Neuronal stem cell (in vitro differentiated cells): Measurements from ENCODE around the gene CD247.

ENCODE experiments used
- DNase-seq: peaks from one replicate; pipeline ENCODE4 v3.0.0-alpha.2; 2013; ENCODE audit warnings: low spot score
- H2AFZ ChIP-seq: one replicate; pipeline ENCODE4 v1.6.1; 2013; ENCODE audit warnings: mild to moderate bottlenecking, low read length, inconsistent platforms
- H2AK5ac ChIP-seq: 2 replicates; pipeline ENCODE4 v1.6.1; 2013; ENCODE audit warnings: low read depth, mild to moderate bottlenecking, inconsistent platforms, low read length, moderate library complexity, mixed read lengths
- H2BK120ac ChIP-seq: 2 replicates; pipeline ENCODE4 v1.6.1; 2013; ENCODE audit warnings: low read depth, mild to moderate bottlenecking, inconsistent platforms, low read length, moderate library complexity, mixed read lengths
- H2BK12ac ChIP-seq: one replicate; pipeline ENCODE4 v1.6.1; 2013; ENCODE audit warnings: low read length, inconsistent platforms
- H2BK15ac ChIP-seq: 2 replicates; pipeline ENCODE4 v1.6.1; 2013; ENCODE audit warnings: mild to moderate bottlenecking, low read length, inconsistent platforms, mixed read lengths
- H2BK5ac ChIP-seq: one replicate; pipeline ENCODE4 v1.6.1; 2013; ENCODE audit warnings: inconsistent platforms, mild to moderate bottlenecking, low read length, moderate library complexity
- H3K14ac ChIP-seq: one replicate; pipeline ENCODE4 v1.6.1; 2013; ENCODE audit warnings: low read length, inconsistent platforms
- H3K18ac ChIP-seq: 2 replicates; pipeline ENCODE4 v1.6.1; 2013; ENCODE audit warnings: low read length, inconsistent platforms
- H3K23ac ChIP-seq: 2 replicates; pipeline ENCODE4 v1.6.1; 2013; ENCODE audit warnings: low read depth, mild to moderate bottlenecking, mixed read lengths, low read length, inconsistent platforms; ENCODE audit not compliant: poor library complexity
- H3K27ac ChIP-seq: replicated peaks from 3 replicates; pipeline ENCODE4 v1.5.1; 2013; ENCODE audit warnings: low read length, inconsistent platforms
- H3K27me3 ChIP-seq, 3 experiments: 2 replicates each; pipeline ENCODE4 v1.6.1; 2013; ENCODE audit warnings: low read length in 3 of 3, mild to moderate bottlenecking in 2 of 3, inconsistent platforms in 1 of 3, low read depth in 1 of 3, mixed read lengths in 1 of 3, moderate library complexity in 1 of 3; ENCODE audit not compliant: control insufficient read depth in 3 of 3, insufficient read depth in 3 of 3
- H3K36me3 ChIP-seq, 2 donors: replicated peaks in 1 of 2; 2 replicates each; pipeline ENCODE4 v1.6.1; 2013; ENCODE audit warnings: low read length in 2 of 2; ENCODE audit not compliant: control insufficient read depth in 2 of 2, insufficient read depth in 2 of 2
- H3K4ac ChIP-seq: 2 replicates; pipeline ENCODE4 v1.6.1; 2013; ENCODE audit warnings: inconsistent platforms, mild to moderate bottlenecking, low read length, moderate library complexity
- H3K4me1 ChIP-seq, 2 donors: 1 replicate in 1 of 2; 2 replicates in 1 of 2; pipeline ENCODE4 v1.6.1; 2013; ENCODE audit warnings: low read length in 2 of 2, low read depth in 1 of 2; ENCODE audit not compliant: control insufficient read depth in 2 of 2, insufficient read depth in 1 of 2
- H3K4me2 ChIP-seq: one replicate; pipeline ENCODE4 v1.6.1; 2013; ENCODE audit warnings: mild to moderate bottlenecking, low read length, inconsistent platforms; ENCODE audit not compliant: insufficient read depth, poor library complexity, severe bottlenecking
- H3K4me3 ChIP-seq, 2 donors: 2 replicates each; pipeline ENCODE4 v1.5.1; 2013; ENCODE audit warnings: low read length in 2 of 2, mild to moderate bottlenecking in 2 of 2, inconsistent platforms in 1 of 2, moderate library complexity in 1 of 2
- H3K79me1 ChIP-seq: one replicate; pipeline ENCODE4 v1.6.1; 2013; ENCODE audit warnings: low read depth, mild to moderate bottlenecking, inconsistent platforms, low read length, moderate library complexity
- H3K9ac ChIP-seq: one replicate; pipeline ENCODE4 v1.6.1; 2013; ENCODE audit warnings: mild to moderate bottlenecking, low read depth, low read length, inconsistent platforms; ENCODE audit not compliant: poor library complexity
- H3K9me3 ChIP-seq, 2 donors: replicated peaks in 1 of 2; 2 replicates each; pipeline versions ENCODE3 to v1.6.1; 2013; ENCODE audit warnings: low read length in 2 of 2, mild to moderate bottlenecking in 2 of 2, inconsistent platforms in 1 of 2, low read depth in 1 of 2, mixed read lengths in 1 of 2, moderate library complexity in 1 of 2; ENCODE audit not compliant: control insufficient read depth in 2 of 2, insufficient read depth in 1 of 2
- H4K8ac ChIP-seq: one replicate; pipeline ENCODE4 v1.6.1; 2013; ENCODE audit warnings: low read depth, mild to moderate bottlenecking, inconsistent platforms, low read length, moderate library complexity
- H4K91ac ChIP-seq: one replicate; pipeline ENCODE4 v1.6.1; 2013; ENCODE audit warnings: low read length, low read depth, mild to moderate bottlenecking, inconsistent platforms; ENCODE audit not compliant: poor library complexity
- WGBS, 2 donors: extraction: QIAGEN DNeasy Blood & Tissue Kit; methylation state at CpG; one replicate each; pipeline ENCODE4 v1.1.7; 2013; ENCODE audit warnings: missing lambda C conversion rate in 2 of 2, mixed read lengths in 1 of 2; ENCODE audit not compliant: insufficient read length in 2 of 2, insufficient replicate concordance in 1 of 2; ENCODE audit errors: extremely low coverage in 2 of 2; 5-methylcytosine and 5-hydroxymethylcytosine counted together

The CD247 gene

GRCh38 chr1:167528057-167528728, 9.9 kb upstream of the CD247 start:
- Histone ChIP-seq H3K14ac (no peak overlapping the region), H3K27me3 (no peaks in the 10 kb centered on the region), H2BK5ac (no peak overlapping the region)

GRCh38 chr1:167526667-167527383, 8.5 kb upstream of the CD247 start:
- WGBS, 2 donors = no CpG with 5 or more reads among the region's 8 CpGs
- H2BK12ac ChIP-seq = no peak overlapping the region
- no peaks in the 10 kb centered on the region for H3K79me1 ChIP-seq
- H2AK5ac ChIP-seq = no peak overlapping the region
- peaks cover 2 to 8% of the 10 kb centered on the region in 2 donors for H3K4me1 ChIP-seq
- H3K4me2 ChIP-seq = no peak overlapping the region
- peak overlapping the region; percentile 3 for H3K18ac ChIP-seq
- peaks cover 0 to 9% of the 10 kb centered on the region in 2 donors for H3K9me3 ChIP-seq
- no peak overlapping the region for H3K23ac ChIP-seq
- H3K27me3 ChIP-seq = no peaks in the 10 kb centered on the region
- H2BK5ac ChIP-seq = no peak overlapping the region
- no peak overlapping the region for H3K27ac ChIP-seq
- peak overlapping the region; percentile 69 for H2AFZ ChIP-seq
- H3K9ac ChIP-seq = no peak overlapping the region
- no peak overlapping the region for H2BK15ac ChIP-seq
- H3K14ac ChIP-seq = no peak overlapping the region
- no peak overlapping the region for H3K4me3 ChIP-seq
- H2BK120ac ChIP-seq = no peak overlapping the region
- no peak overlapping the region for H3K4ac ChIP-seq
- no peaks in the 10 kb centered on the region for H3K36me3 ChIP-seq
- no peak overlapping the region for H4K8ac ChIP-seq
- no peak for DNase-seq
- no peak overlapping the region for H4K91ac ChIP-seq

More at GRCh38 chr1:167528057-167528728, 9.9 kb upstream of the CD247 start:
- Histone ChIP-seq H3K9ac (no peak overlapping the region), H3K4ac (no peak overlapping the region), H4K8ac (no peak overlapping the region), H2AK5ac (no peak overlapping the region), H4K91ac (no peak overlapping the region), H2BK12ac (no peak overlapping the region), H3K4me2 (no peak overlapping the region), H3K18ac (no peak overlapping the region), H2BK15ac (no peak overlapping the region), H3K36me3 (no peaks in the 10 kb centered on the region), H3K27ac (no peak overlapping the region), H3K4me1 (peaks cover 2 to 11% of the 10 kb centered on the region in 2 donors), H3K23ac (no peak overlapping the region), H3K79me1 (no peaks in the 10 kb centered on the region), H3K9me3 (peaks cover 0 to 4% of the 10 kb centered on the region in 2 donors), H3K4me3 (no peak overlapping the region), H2BK120ac (no peak overlapping the region), H2AFZ (no peak overlapping the region)
- DNase-seq = no peak
- WGBS, 2 donors = no CpG with 5 or more reads among the region's 3 CpGs

GRCh38 chr1:167524651-167525050, 6.3 kb upstream of the CD247 start:
- Histone ChIP-seq H3K9me3 (peaks cover 0 to 9% of the 10 kb centered on the region in 2 donors), H2BK120ac (no peak overlapping the region), H2BK5ac (no peak overlapping the region), H3K36me3 (no peaks in the 10 kb centered on the region), H3K27ac (no peak overlapping the region), H3K4me3 (no peak overlapping the region), H3K27me3 (no peaks in the 10 kb centered on the region), H3K79me1 (no peaks in the 10 kb centered on the region), H3K18ac (no peak overlapping the region), H3K4me2 (no peak overlapping the region), H3K4me1 (peaks cover 2 to 8% of the 10 kb centered on the region in 2 donors), H2AK5ac (no peak overlapping the region), H4K8ac (no peak overlapping the region), H3K9ac (no peak overlapping the region), H3K4ac (no peak overlapping the region), H4K91ac (no peak overlapping the region), H2BK12ac (no peak overlapping the region), H3K14ac (no peak overlapping the region), H2BK15ac (no peak overlapping the region), H3K23ac (no peak overlapping the region), H2AFZ (no peak overlapping the region)
- whole genome bisulfite sequencing, 2 donors = no CpG with 5 or more reads among the region's 9 CpGs
- DNase-seq = no peak

GRCh38 chr1:167522246-167522645, 3.9 kb upstream of the CD247 start:
- Histone ChIP-seq H4K8ac (no peak overlapping the region), H3K14ac (no peak overlapping the region), H3K36me3 (no peaks in the 10 kb centered on the region), H2BK120ac (no peak overlapping the region), H3K27ac (no peak overlapping the region), H2AFZ (no peak overlapping the region), H3K23ac (no peak overlapping the region), H2BK15ac (no peak overlapping the region), H2BK5ac (no peak overlapping the region), H3K4me3 (no peak overlapping the region), H3K18ac (no peak overlapping the region), H4K91ac (no peak overlapping the region), H3K27me3 (no peaks in the 10 kb centered on the region), H3K4ac (no peak overlapping the region), H3K4me1 (peaks cover 4 to 6% of the 10 kb centered on the region in 2 donors), H3K9ac (no peak overlapping the region), H3K4me2 (no peak overlapping the region), H3K79me1 (no peaks in the 10 kb centered on the region), H3K9me3 (peaks cover 0 to 9% of the 10 kb centered on the region in 2 donors), H2AK5ac (no peak overlapping the region), H2BK12ac (no peak overlapping the region)
- no CpG with 5 or more reads among the region's 5 CpGs for WGBS, 2 donors
- DNase-seq = no peak
